ENCODE data around the gene PEF1. TPM values are rescaled to one million over a fixed set of nuclear protein-coding genes. Genes with fewer than 3 reads are reported as not detected.

Gene PEF1
- polyA plus RNA-seq, 1 donor (not counting 4 experiments of a cell fraction or from before 2014, with no cell fraction given): 72.2 TPM

DNA sequence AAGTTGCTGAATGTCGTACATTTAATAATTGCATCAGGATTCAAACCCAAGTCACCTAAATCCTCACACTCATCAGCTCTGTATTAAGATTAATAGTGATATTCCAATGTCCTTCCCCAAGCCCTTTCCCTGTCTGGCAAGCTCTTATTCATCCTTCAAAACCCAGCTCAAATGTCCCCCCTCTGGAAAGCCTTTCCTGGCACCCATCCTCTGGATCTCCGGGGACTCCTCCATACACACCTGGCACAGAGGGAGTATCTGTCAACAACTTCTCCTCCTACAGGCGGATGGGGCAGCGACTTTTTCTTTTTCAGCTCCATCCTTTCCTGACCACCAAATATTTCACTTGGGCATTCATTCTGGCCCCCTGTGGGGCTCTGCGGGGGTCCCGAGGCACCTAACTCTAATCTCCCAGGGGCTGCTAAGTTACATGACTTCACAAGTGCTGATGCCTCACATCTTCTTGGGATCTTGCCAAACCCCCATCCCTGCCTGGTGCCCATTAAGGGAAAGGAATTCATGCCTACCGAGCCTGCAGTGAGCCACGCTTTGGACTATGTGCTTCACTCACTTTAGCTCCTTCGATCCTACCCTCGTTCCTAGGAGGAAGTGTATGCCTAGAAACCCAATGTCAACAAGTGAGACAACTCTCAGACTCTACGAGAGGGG, 53.1 kb downstream of the PEF1 start:
- no peak overlapping the region for H2AFZ ChIP-seq (ENCODE audit: control insufficient read depth, low read length)
- no peak overlapping the region for H3K27ac ChIP-seq (ENCODE audit: control insufficient read depth, insufficient read depth, low read length)
- no peak overlapping the region for H3K4me3 ChIP-seq (ENCODE audit: control insufficient read depth in 2 of 3, extremely low read depth in 1 of 3, insufficient read depth in 2 of 3, low read depth in 1 of 3, low read length in 3 of 3)
- H3K4me1 ChIP-seq (ENCODE audit: control insufficient read depth, extremely low read depth, insufficient read depth, low read length): peaks cover 28% of the 10 kb centered on the region
- no peaks in the 10 kb centered on the region for H4K20me1 ChIP-seq (ENCODE audit: control insufficient read depth, extremely low read depth, insufficient read depth, low read length)
- H3K79me2 ChIP-seq (ENCODE audit: control insufficient read depth, insufficient read depth, low read length): no peaks in the 10 kb centered on the region
- dilution Hi-C loops (cut with MboI; ENCODE audit: extremely low pct_ligation_motif_present, low sequenced_read_pairs): no loop called here
- H3K9me1 ChIP-seq (ENCODE audit: control insufficient read depth, extremely low read depth, insufficient read depth, low read length): no peaks in the 10 kb centered on the region
- peaks cover 3 to 5% of the 10 kb centered on the region in 2 experiments for H3K36me3 ChIP-seq (ENCODE audit: control insufficient read depth in 2 of 2, extremely low read depth in 1 of 2, insufficient read depth in 2 of 2, low read length in 2 of 2)
- TF ChIP-seq, protein P1, sequence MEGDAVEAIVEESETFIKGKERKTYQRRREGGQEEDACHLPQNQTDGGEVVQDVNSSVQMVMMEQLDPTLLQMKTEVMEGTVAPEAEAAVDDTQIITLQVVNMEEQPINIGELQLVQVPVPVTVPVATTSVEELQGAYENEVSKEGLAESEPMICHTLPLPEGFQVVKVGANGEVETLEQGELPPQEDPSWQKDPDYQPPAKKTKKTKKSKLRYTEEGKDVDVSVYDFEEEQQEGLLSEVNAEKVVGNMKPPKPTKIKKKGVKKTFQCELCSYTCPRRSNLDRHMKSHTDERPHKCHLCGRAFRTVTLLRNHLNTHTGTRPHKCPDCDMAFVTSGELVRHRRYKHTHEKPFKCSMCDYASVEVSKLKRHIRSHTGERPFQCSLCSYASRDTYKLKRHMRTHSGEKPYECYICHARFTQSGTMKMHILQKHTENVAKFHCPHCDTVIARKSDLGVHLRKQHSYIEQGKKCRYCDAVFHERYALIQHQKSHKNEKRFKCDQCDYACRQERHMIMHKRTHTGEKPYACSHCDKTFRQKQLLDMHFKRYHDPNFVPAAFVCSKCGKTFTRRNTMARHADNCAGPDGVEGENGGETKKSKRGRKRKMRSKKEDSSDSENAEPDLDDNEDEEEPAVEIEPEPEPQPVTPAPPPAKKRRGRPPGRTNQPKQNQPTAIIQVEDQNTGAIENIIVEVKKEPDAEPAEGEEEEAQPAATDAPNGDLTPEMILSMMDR (optimal IDR thresholded peaks at IDR 0.05 in 1 of 3, IDR thresholded peaks at IDR 0.05 in 1 of 3, conservative IDR thresholded peaks at IDR 0.05 in 1 of 3; ENCODE audit: extremely low read depth in 1 of 3, insufficient read depth in 2 of 3, low read length in 3 of 3): no peak
- no peak for TF ChIP-seq EZH2 (IDR thresholded peaks at IDR 0.05; ENCODE audit: low read length)
- H3K4me2 ChIP-seq (ENCODE audit: control insufficient read depth, extremely low read depth, insufficient read depth, low read depth, low read length): peak overlapping the region; percentile 12
- no peaks in the 10 kb centered on the region for H3K27me3 ChIP-seq (ENCODE audit: control insufficient read depth, extremely low read depth, insufficient read depth, low read length)
- DNase-seq (ENCODE audit: low read depth, low spot score) (no peak), FAIRE-seq (peak; percentile 66)
- no peak overlapping the region for H3K9ac ChIP-seq (ENCODE audit: control insufficient read depth, extremely low read depth, insufficient read depth, low read length)
- no peaks in the 10 kb centered on the region for H3K9me3 ChIP-seq (ENCODE audit: control insufficient read depth, low read depth, low read length)

- FAIRE-seq (no peak), DNase-seq (ENCODE audit: low read depth, low spot score) (no peak)
- Histone ChIP-seq H3K4me2 (ENCODE audit: control insufficient read depth, extremely low read depth, insufficient read depth, low read depth, low read length) (peak overlapping the region; percentile 60), H3K4me3 (ENCODE audit: control insufficient read depth in 2 of 3, extremely low read depth in 1 of 3, insufficient read depth in 2 of 3, low read depth in 1 of 3, low read length in 3 of 3) (peak overlapping the region in 1 of 3 experiments; percentile 34), H3K4me1 (ENCODE audit: control insufficient read depth, extremely low read depth, insufficient read depth, low read length) (peaks cover 28% of the 10 kb centered on the region), H3K27me3 (ENCODE audit: control insufficient read depth, extremely low read depth, insufficient read depth, low read length) (no peaks in the 10 kb centered on the region), H3K9me1 (ENCODE audit: control insufficient read depth, extremely low read depth, insufficient read depth, low read length) (no peaks in the 10 kb centered on the region), H2AFZ (ENCODE audit: control insufficient read depth, low read length) (no peak overlapping the region), H3K9me3 (ENCODE audit: control insufficient read depth, low read depth, low read length) (no peaks in the 10 kb centered on the region), H3K27ac (ENCODE audit: control insufficient read depth, insufficient read depth, low read length) (peak overlapping the region; percentile 31), H3K9ac (ENCODE audit: control insufficient read depth, extremely low read depth, insufficient read depth, low read length) (peak overlapping the region; percentile 44), H3K36me3 (ENCODE audit: control insufficient read depth in 2 of 2, extremely low read depth in 1 of 2, insufficient read depth in 2 of 2, low read length in 2 of 2) (peaks cover 25 to 28% of the 10 kb centered on the region in 2 experiments), H3K79me2 (ENCODE audit: control insufficient read depth, insufficient read depth, low read length) (peaks cover under 1% of the 10 kb centered on the region), H4K20me1 (ENCODE audit: control insufficient read depth, extremely low read depth, insufficient read depth, low read length) (peaks cover 2% of the 10 kb centered on the region)
- dilution Hi-C loops (cut with MboI; ENCODE audit: extremely low pct_ligation_motif_present, low sequenced_read_pairs): no loop called here
- no peak for TF ChIP-seq EZH2 (IDR thresholded peaks at IDR 0.05; ENCODE audit: low read length)
- TF ChIP-seq, protein P1 (optimal IDR thresholded peaks at IDR 0.05 in 1 of 3, IDR thresholded peaks at IDR 0.05 in 1 of 3, conservative IDR thresholded peaks at IDR 0.05 in 1 of 3; ENCODE audit: extremely low read depth in 1 of 3, insufficient read depth in 2 of 3, low read length in 3 of 3): no peak
Observed at GRCh38 chr1:31588751-31589515, 55.7 kb downstream of the PEF1 start.

Measured in keratinocyte (primary cell).